Coronary artery (tissue), 2 donors: Measurements from ENCODE around the gene SMARCC1.
"Not testable (repeated sequence)": the region's sequence is repeated elsewhere in the genome, so short reads cannot be mapped to it uniquely, and the experiment has no call there.

Experiments used
- DNase-seq: peaks from one replicate; pipeline ENCODE4 v3.0.0-alpha.2; 2017; ENCODE audit warnings: low spot score
- H3K27ac ChIP-seq, 2 donors: fragments of 200-600 bp; sonication (generic); one replicate each; pipeline ENCODE4 v1.5.1; 2016 to 2019
- H3K4me3 ChIP-seq: fragments of 200-600 bp; sonication (generic); 2 replicates; pipeline ENCODE4 v1.5.1; 2016; ENCODE audit warnings: mild to moderate bottlenecking, moderate library complexity
- TF ChIP-seq, protein P1 (sequence below): fragments of 200-600 bp; sonication (generic); IDR thresholded peaks from one replicate; pipeline ENCODE4 v1.5.1; 2019; ENCODE audit warnings: antibody characterized with exemption

Gene SMARCC1

DNA sequence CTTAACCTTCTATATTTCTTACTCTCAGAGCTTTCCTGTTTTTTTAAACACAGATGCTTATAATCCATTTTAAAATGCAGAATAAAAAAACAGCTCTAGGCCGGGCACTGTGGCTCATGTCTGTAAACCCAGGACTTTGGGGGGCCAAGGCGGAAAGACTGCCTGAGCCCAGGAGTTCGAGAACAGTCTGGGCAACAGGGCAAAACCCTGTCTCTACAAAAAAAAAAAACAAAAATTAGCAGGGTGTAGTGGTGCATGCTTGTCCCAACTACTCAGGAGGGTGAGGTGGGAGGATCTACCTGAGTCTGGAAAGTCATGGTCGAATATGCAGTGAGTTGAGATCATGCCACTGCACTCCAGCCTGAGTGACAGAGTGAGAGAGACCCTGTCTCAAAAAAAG is 15.5 kb downstream of the SMARCC1 start:
- TF ChIP-seq, protein P1, sequence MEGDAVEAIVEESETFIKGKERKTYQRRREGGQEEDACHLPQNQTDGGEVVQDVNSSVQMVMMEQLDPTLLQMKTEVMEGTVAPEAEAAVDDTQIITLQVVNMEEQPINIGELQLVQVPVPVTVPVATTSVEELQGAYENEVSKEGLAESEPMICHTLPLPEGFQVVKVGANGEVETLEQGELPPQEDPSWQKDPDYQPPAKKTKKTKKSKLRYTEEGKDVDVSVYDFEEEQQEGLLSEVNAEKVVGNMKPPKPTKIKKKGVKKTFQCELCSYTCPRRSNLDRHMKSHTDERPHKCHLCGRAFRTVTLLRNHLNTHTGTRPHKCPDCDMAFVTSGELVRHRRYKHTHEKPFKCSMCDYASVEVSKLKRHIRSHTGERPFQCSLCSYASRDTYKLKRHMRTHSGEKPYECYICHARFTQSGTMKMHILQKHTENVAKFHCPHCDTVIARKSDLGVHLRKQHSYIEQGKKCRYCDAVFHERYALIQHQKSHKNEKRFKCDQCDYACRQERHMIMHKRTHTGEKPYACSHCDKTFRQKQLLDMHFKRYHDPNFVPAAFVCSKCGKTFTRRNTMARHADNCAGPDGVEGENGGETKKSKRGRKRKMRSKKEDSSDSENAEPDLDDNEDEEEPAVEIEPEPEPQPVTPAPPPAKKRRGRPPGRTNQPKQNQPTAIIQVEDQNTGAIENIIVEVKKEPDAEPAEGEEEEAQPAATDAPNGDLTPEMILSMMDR: no peak
- Histone ChIP-seq H3K4me3 (no peak overlapping the region), H3K27ac (no peak overlapping the region)
- no peak for DNase-seq

DNA sequence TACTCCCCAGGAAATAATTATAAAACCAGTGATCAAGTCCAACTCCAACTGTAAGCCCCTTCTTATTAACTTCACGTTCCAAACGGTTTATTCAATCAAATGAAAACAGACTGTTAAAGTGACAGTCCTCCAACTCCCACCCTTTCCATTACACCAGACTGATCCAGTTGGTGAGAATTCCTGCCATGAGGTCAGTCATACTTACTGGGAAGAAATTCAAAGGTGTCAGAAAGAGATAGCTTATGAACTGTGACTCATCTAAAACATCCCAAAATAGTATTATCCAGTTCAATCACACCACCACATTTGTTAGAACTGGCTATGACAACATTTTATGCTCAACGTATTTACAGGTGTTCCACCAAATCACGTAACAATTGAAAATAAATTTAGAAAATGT is 19.5 kb downstream of the SMARCC1 start:
- no peak overlapping the region for H3K27ac ChIP-seq
- DNase-seq: no peak

DNA sequence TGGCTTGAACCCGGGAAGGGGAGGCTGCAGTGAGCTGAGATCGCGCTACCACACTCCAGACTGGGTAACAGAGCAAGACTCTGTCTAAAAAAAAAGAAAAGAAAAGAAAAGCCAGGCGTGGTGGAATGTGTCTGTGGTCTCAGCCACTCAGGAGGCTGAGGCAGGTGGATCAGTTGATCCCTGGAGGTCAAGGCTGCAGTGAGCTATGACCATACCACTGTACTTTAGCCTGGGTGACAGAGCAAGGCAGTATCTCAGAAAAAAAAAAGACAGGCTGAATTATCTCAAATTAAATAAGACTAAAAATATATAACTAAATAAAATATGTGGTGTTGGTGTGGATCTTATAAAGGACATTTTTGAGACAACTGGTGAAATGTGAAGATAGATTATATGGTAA is 20.6 kb downstream of the SMARCC1 start:
- TF ChIP-seq, protein P1: no peak
- H3K27ac ChIP-seq: no peak overlapping the region
- DNase-seq: no peak
- no peak overlapping the region for H3K4me3 ChIP-seq

More for the DNA sequence above, 19.5 kb downstream of the SMARCC1 start:
- TF ChIP-seq, protein P1: no peak
- no peak overlapping the region for H3K4me3 ChIP-seq

DNA sequence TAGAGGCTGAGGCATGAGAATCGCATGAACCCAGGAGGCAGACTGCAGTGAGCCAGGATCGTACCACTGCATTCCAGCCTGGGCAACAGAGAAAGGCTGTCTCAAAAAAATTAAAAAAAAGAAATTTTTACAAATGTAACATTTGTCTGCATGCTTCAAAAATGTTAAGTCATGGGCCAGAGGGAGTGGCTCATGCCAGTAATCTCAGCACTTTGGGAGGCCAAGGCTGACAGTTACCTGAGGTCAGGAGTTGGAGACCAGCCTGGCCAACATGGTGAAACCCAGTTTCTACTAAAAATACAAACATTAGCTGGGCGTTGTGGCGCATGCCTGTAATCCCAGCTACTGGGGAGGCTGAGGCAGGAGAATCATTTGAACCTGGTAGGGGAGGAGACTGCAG is 21.5 kb downstream of the SMARCC1 start:
- not testable (repeated sequence) for DNase-seq, H3K27ac ChIP-seq, H3K4me3 ChIP-seq

DNA sequence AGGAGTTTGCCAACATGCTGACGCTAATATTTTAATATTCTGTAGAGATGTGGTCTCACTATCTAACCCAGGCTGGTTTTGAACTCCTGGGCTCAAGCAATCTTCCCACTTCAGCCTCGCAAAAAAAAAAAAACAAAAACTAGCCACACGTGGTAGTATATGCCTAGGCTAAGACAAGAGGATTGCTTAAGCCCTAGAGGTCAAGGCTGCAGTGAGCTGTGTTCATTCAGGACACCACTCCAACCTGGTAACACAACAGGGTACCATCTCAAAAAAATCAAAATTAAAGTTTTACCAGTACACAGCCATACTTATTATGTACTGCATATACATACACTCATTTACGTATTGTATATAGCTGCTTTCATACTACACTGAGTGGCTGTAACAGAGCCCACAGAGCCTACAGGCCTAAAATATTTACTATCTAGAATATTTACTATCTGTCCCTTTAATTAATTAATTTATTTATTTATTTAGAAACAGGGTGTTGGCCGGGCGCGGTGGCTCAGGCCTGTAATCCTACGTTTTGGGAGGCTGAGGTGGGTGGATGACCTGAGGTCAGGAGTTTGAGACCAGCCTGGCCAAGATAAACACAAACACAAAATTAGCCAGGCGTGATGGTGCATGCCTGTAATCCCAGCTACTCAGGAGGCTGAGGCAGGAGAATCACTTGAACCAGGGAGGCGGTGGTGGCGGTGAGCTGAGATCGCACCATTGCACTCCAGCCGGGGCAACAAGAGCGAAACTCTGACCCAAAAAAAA is 23.2 kb downstream of the SMARCC1 start:
- Histone ChIP-seq H3K4me3 (no peak overlapping the region), H3K27ac (no peak overlapping the region)
- TF ChIP-seq, protein P1: no peak
- no peak for DNase-seq

DNA sequence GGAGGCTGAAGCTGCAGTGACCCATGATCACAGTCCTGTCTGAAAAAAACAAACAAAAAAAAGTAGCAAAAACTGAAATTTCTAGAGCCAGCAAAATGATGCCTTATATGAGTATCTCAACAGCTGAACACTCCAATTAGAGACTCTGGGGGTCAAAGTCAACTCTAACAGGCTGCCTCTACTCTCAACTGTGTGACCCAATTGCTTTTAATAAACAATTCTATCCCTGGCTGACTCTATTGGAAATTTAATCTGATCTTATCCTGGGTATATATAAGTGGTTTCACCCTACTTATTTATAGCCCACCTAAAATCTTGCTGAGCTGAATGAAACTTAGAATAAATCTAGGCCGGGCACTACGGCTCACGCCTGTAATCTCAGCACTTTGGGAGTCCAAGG is 29.0 kb downstream of the SMARCC1 start:
- Histone ChIP-seq H3K27ac (no peak overlapping the region), H3K4me3 (no peak overlapping the region)
- no peak for DNase-seq
- TF ChIP-seq, protein P1: no peak

DNA sequence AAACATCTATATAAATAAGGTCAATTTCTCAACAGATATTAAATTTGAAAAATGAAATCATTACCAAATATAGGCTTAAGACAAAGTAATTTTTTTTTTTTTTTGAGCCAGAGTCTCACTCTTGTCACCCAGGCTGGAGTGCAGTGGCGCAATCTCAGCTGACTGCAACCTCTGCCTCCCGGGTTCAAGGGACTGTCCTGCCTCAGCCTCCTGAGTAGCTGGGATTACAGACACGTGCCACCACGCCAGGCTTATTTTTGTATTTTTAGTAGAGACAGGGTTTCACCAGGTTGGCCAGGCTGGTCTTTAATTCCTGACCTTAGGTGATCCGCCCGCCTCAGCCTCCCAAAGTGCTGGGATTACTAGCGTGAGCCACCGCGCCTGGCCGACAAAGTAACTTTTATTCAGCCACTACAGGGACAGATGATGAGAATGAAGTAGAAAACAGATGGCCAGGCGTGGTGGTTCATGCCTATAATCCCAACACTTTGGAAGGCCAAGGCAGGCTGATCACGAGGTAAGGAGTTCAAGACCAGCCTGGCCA is 30.8 kb downstream of the SMARCC1 start:
- not testable (repeated sequence) for DNase-seq, H3K4me3 ChIP-seq, H3K27ac ChIP-seq

DNA sequence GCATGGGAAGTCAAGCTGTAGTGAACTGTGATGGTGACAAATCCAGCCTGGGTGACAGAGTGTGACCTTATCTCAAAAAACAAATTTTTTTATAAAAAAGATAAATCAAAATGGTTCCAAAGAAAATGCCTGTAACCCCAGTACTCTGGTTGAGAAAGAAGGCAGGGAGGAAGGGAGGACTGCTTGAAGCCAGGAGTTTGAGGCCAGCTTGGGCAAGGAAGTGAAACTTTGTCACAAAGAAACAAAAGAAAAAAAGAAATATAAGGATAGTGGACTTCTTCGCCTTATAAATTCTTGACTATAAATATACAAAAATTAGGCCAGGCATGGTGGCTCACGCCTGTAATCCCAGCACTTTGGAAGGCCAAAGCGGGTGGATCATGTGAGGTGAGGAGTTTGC is 34.1 kb downstream of the SMARCC1 start:
- H3K27ac ChIP-seq: no peak overlapping the region
- no peak overlapping the region for H3K4me3 ChIP-seq
- TF ChIP-seq, protein P1: no peak
- no peak for DNase-seq
